Duodenal mucosa (tissue), 2 donors: ENCODE data around the gene CPEB1.
"Not testable (repeated sequence)": the region's sequence is repeated elsewhere in the genome, so short reads cannot be mapped to it uniquely, and the experiment has no call there.

Experiments used
- H3K27ac ChIP-seq: one replicate; pipeline ENCODE4 v1.7.0; 2013; ENCODE audit warnings: low read depth, low read length
- H3K27me3 ChIP-seq, 2 donors: one replicate each; pipeline ENCODE4 v1.7.0; 2013; ENCODE audit warnings: low read length in 2 of 2, control low read depth in 1 of 2; ENCODE audit not compliant: insufficient read depth in 2 of 2, control insufficient read depth in 1 of 2
- H3K36me3 ChIP-seq, 2 donors: one replicate each; pipeline ENCODE4 v1.7.0; 2013; ENCODE audit warnings: low read length in 2 of 2, control low read depth in 1 of 2; ENCODE audit not compliant: insufficient read depth in 2 of 2, control insufficient read depth in 1 of 2
- H3K4me1 ChIP-seq, 2 donors: one replicate each; pipeline ENCODE4 v1.7.0; 2013; ENCODE audit warnings: low read length in 2 of 2, control low read depth in 1 of 2; ENCODE audit not compliant: insufficient read depth in 2 of 2, control insufficient read depth in 1 of 2
- H3K4me3 ChIP-seq, 2 donors: one replicate each; pipeline ENCODE4 v1.7.0; 2013; ENCODE audit warnings: low read length in 2 of 2, low read depth in 1 of 2
- H3K9ac ChIP-seq, 2 donors: one replicate each; pipeline ENCODE4 v1.7.0; 2013; ENCODE audit warnings: low read length in 2 of 2, low read depth in 1 of 2
- H3K9me3 ChIP-seq, 2 donors: one replicate each; pipeline ENCODE4 v1.7.0; 2013; ENCODE audit warnings: low read length in 2 of 2, control low read depth in 1 of 2; ENCODE audit not compliant: control insufficient read depth in 1 of 2

The CPEB1 gene

GRCh38 chr15:82539691-82540054 is 107.5 kb downstream of the CPEB1 start:
- Histone ChIP-seq H3K36me3 (peaks cover 30 to 37% of the 10 kb centered on the region in 2 donors), H3K4me1 (peaks cover 19 to 23% of the 10 kb centered on the region in 2 donors), H3K27me3 (peaks cover 0 to 4% of the 10 kb centered on the region in 2 donors), H3K9ac (peak overlapping the region; percentile 92 to 95), H3K27ac (peak overlapping the region; percentile 59), H3K4me3 (peak overlapping the region; percentile 93 to 99), H3K9me3 (no peaks in the 10 kb centered on the region)

GRCh38 chr15:82538961-82539690 is 108.0 kb downstream of the CPEB1 start:
- Histone ChIP-seq H3K9ac (peak overlapping the region; percentile 92 to 95), H3K9me3 (no peaks in the 10 kb centered on the region), H3K27ac (peak overlapping the region; percentile 59), H3K4me3 (peak overlapping the region; percentile 93 to 99), H3K4me1 (peaks cover 19 to 23% of the 10 kb centered on the region in 2 donors), H3K27me3 (no peaks in the 10 kb centered on the region), H3K36me3 (peaks cover 30 to 42% of the 10 kb centered on the region in 2 donors)

GRCh38 chr15:82537351-82537908 is 109.7 kb downstream of the CPEB1 start:
- H3K4me3 ChIP-seq = no peak overlapping the region
- no peaks in the 10 kb centered on the region for H3K9me3 ChIP-seq
- no peaks in the 10 kb centered on the region for H3K27me3 ChIP-seq
- H3K9ac ChIP-seq = peak overlapping the region in 1 of 2 donors; percentile 8
- no peak overlapping the region for H3K27ac ChIP-seq
- H3K4me1 ChIP-seq = peaks cover 19 to 23% of the 10 kb centered on the region in 2 donors
- H3K36me3 ChIP-seq = peaks cover 30 to 54% of the 10 kb centered on the region in 2 donors

GRCh38 chr15:82536409-82537350 is 110.5 kb downstream of the CPEB1 start:
- H3K9ac ChIP-seq = no peak overlapping the region
- H3K9me3 ChIP-seq = no peaks in the 10 kb centered on the region
- H3K27me3 ChIP-seq = no peaks in the 10 kb centered on the region
- peaks cover 30 to 54% of the 10 kb centered on the region in 2 donors for H3K36me3 ChIP-seq
- H3K27ac ChIP-seq = no peak overlapping the region
- no peak overlapping the region for H3K4me3 ChIP-seq
- H3K4me1 ChIP-seq = peaks cover 19 to 23% of the 10 kb centered on the region in 2 donors

GRCh38 chr15:82535566-82536408 is 111.4 kb downstream of the CPEB1 start:
- no peaks in the 10 kb centered on the region for H3K9me3 ChIP-seq
- H3K36me3 ChIP-seq = peaks cover 30 to 54% of the 10 kb centered on the region in 2 donors
- no peak overlapping the region for H3K4me3 ChIP-seq
- no peaks in the 10 kb centered on the region for H3K27me3 ChIP-seq
- no peak overlapping the region for H3K9ac ChIP-seq
- H3K4me1 ChIP-seq = peaks cover 14 to 21% of the 10 kb centered on the region in 2 donors
- no peak overlapping the region for H3K27ac ChIP-seq

GRCh38 chr15:82535151-82535550 is 112.0 kb downstream of the CPEB1 start:
- not testable (repeated sequence) for H3K9ac ChIP-seq, H3K4me3 ChIP-seq, H3K9me3 ChIP-seq, H3K27me3 ChIP-seq, H3K27ac ChIP-seq
- Histone ChIP-seq H3K36me3 (peaks cover 30 to 54% of the 10 kb centered on the region in 2 donors), H3K4me1 (peaks cover 14 to 23% of the 10 kb centered on the region in 2 donors)

GRCh38 chr15:82534457-82534861 is 112.7 kb downstream of the CPEB1 start:
- H3K9me3 ChIP-seq, H3K4me3 ChIP-seq: not testable (repeated sequence)

GRCh38 chr15:82533801-82534200 is 113.4 kb downstream of the CPEB1 start:
- Histone ChIP-seq H3K9me3 (no peaks in the 10 kb centered on the region), H3K4me1 (peaks cover 13 to 17% of the 10 kb centered on the region in 2 donors), H3K27ac (no peak overlapping the region), H3K9ac (no peak overlapping the region), H3K36me3 (peaks cover 30 to 54% of the 10 kb centered on the region in 2 donors), H3K4me3 (no peak overlapping the region), H3K27me3 (no peaks in the 10 kb centered on the region)

More at GRCh38 chr15:82534457-82534861, 112.7 kb downstream of the CPEB1 start:
- H3K27ac ChIP-seq, H3K27me3 ChIP-seq, H3K9ac ChIP-seq: not testable (repeated sequence)
- peaks cover 30 to 54% of the 10 kb centered on the region in 2 donors for H3K36me3 ChIP-seq
- H3K4me1 ChIP-seq = peaks cover 14 to 23% of the 10 kb centered on the region in 2 donors

GRCh38 chr15:82532991-82533481 is 114.1 kb downstream of the CPEB1 start:
- Histone ChIP-seq H3K9ac (no peak overlapping the region), H3K27me3 (no peaks in the 10 kb centered on the region), H3K27ac (no peak overlapping the region), H3K9me3 (no peaks in the 10 kb centered on the region), H3K4me1 (peaks cover 6 to 12% of the 10 kb centered on the region in 2 donors), H3K36me3 (peaks cover 25 to 48% of the 10 kb centered on the region in 2 donors), H3K4me3 (no peak overlapping the region)
